Esophagus muscularis mucosa (tissue), 4 donors: ENCODE results near the gene CRYBB1. TPM values are rescaled to one million over a fixed set of nuclear protein-coding genes. Genes with fewer than 3 reads are reported as not detected.

Experiments
- DNase-seq: peaks from one replicate; pipeline ENCODE4 v3.0.0-alpha.2; 2017; ENCODE audit errors: extremely low spot score
- H3K27ac ChIP-seq, 4 donors: fragments of 200-600 bp; sonication (generic); replicated peaks in 1 of 4; 1 replicate in 3 of 4; 2 replicates in 1 of 4; pipeline ENCODE4 v1.5.1; 2016 to 2019; ENCODE audit warnings: mild to moderate bottlenecking in 1 of 4
- H3K27me3 ChIP-seq, 4 donors: fragments of 200-600 bp; sonication (generic); one replicate each; pipeline versions ENCODE4 v1.5.1 to v1.6.0; 2016 to 2019
- H3K36me3 ChIP-seq, 4 donors: fragments of 200-600 bp; sonication (generic); one replicate each; pipeline ENCODE4 v1.5.1; 2016 to 2019
- H3K4me1 ChIP-seq, 4 donors: fragments of 200-600 bp; sonication (generic); one replicate each; pipeline ENCODE4 v1.5.1; 2016 to 2019
- H3K4me3 ChIP-seq, 4 donors: fragments of 200-600 bp; sonication (generic); 1 replicate in 2 of 4; 2 replicates in 2 of 4; pipeline ENCODE4 v1.5.1; 2016 to 2019; ENCODE audit warnings: mild to moderate bottlenecking in 4 of 4, moderate library complexity in 1 of 4
- H3K9me3 ChIP-seq, 4 donors: fragments of 200-600 bp; sonication (generic); 1 replicate in 3 of 4; 2 replicates in 1 of 4; pipeline ENCODE4 v1.5.1; 2016 to 2019
- EP300 ChIP-seq: sonication (generic); formaldehyde crosslinking; IDR thresholded peaks from one replicate; pipeline ENCODE4 v1.6.1; 2017; ENCODE audit warnings: antibody characterized with exemption
- POLR2A ChIP-seq: fragments of 450-650 bp; IDR thresholded peaks from one replicate; pipeline ENCODE4 v1.6.1; 2017; ENCODE audit warnings: antibody characterized with exemption, moderate library complexity, mild to moderate bottlenecking, low read depth
- POLR2AphosphoS5 ChIP-seq, 2 donors: sonication (generic); formaldehyde crosslinking; IDR thresholded peaks; one replicate each; pipeline ENCODE4 v1.6.1; 2017; ENCODE audit warnings: antibody characterized with exemption in 2 of 2
- WGBS: methylation state at CpG from one replicate; pipeline ENCODE4 v1.1.5; 2018; 5-methylcytosine and 5-hydroxymethylcytosine counted together
- intact Hi-C: fragments of 100-400 bp; cut with DNase I; formaldehyde crosslinking; loops from one replicate; pipeline ENCODE4 v1.15.1; 2023
- total RNA-seq, 4 donors: library from RNA; depleted of rRNA; stranded (reverse); fragments of >200 nt; gene quantifications; one replicate each; pipeline versions ENCODE4 v1.1.0 to v1.2.1, GENCODE V29; 2016
- TF ChIP-seq, protein P1 (sequence below), 3 experiments: fragments of 200-600 bp in 2 of 3; fragments of 450-650 bp in 1 of 3; sonication (generic) in 2 of 3; IDR thresholded peaks; one replicate each; pipeline ENCODE4 v1.5.1; 2017 to 2019; ENCODE audit warnings: antibody characterized with exemption in 3 of 3, mild to moderate bottlenecking in 2 of 3, moderate library complexity in 1 of 3

Gene CRYBB1
- total RNA-seq, 4 donors from 2014 or later, result 0.33 to 0.86 (median 0.83) TPM; not detected in 1

DNA sequence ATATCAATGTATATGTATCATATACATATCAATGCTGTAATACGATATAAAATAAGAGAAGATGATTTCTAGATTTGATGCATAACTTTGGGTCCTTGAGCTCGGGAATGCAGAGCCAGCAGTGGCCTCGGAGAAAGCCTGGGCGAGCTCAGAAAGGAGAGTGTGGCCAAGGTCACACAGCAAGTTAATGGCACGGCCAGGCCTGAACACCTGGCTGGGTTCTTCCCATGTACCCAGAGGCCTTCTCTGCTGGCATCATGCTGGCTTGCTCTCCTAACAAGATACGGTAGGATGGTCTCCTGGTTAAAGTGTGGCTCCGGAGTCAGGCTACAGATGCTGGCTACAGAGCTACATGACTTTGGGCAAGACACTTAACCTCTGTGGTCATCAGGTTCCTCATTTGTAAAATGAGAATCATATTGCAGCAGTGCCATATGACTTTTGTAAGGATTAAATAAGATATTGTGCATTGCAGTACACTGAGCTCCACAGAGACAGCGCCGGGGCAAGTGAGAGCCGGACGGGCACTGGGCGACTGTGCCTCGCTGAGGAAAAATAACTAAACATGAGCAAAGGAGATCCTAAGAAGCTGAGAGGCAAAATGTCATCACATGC is 57.8 kb downstream of the CRYBB1 start:
- peaks cover 0 to 7% (median 3%) of the 10 kb centered on the region in 4 donors for H3K36me3 ChIP-seq
- DNase-seq, result no peak
- no peak overlapping the region for H3K27ac ChIP-seq
- intact Hi-C loops, result no loop called here
- TF ChIP-seq POLR2A, result no peak
- no peak for TF ChIP-seq POLR2AphosphoS5 (IDR thresholded peaks at IDR 0.05)
- TF ChIP-seq, protein P1, sequence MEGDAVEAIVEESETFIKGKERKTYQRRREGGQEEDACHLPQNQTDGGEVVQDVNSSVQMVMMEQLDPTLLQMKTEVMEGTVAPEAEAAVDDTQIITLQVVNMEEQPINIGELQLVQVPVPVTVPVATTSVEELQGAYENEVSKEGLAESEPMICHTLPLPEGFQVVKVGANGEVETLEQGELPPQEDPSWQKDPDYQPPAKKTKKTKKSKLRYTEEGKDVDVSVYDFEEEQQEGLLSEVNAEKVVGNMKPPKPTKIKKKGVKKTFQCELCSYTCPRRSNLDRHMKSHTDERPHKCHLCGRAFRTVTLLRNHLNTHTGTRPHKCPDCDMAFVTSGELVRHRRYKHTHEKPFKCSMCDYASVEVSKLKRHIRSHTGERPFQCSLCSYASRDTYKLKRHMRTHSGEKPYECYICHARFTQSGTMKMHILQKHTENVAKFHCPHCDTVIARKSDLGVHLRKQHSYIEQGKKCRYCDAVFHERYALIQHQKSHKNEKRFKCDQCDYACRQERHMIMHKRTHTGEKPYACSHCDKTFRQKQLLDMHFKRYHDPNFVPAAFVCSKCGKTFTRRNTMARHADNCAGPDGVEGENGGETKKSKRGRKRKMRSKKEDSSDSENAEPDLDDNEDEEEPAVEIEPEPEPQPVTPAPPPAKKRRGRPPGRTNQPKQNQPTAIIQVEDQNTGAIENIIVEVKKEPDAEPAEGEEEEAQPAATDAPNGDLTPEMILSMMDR (IDR thresholded peaks at IDR 0.05), result no peak
- no peak for TF ChIP-seq EP300
- H3K27me3 ChIP-seq, result no peaks in the 10 kb centered on the region
- H3K9me3 ChIP-seq, result no peaks in the 10 kb centered on the region
- H3K4me3 ChIP-seq, result no peak overlapping the region
- 91% methylated on average over 12 of the region's 13 CpGs for WGBS
- peaks cover 0 to 13% (median 1%) of the 10 kb centered on the region in 4 donors for H3K4me1 ChIP-seq

DNA sequence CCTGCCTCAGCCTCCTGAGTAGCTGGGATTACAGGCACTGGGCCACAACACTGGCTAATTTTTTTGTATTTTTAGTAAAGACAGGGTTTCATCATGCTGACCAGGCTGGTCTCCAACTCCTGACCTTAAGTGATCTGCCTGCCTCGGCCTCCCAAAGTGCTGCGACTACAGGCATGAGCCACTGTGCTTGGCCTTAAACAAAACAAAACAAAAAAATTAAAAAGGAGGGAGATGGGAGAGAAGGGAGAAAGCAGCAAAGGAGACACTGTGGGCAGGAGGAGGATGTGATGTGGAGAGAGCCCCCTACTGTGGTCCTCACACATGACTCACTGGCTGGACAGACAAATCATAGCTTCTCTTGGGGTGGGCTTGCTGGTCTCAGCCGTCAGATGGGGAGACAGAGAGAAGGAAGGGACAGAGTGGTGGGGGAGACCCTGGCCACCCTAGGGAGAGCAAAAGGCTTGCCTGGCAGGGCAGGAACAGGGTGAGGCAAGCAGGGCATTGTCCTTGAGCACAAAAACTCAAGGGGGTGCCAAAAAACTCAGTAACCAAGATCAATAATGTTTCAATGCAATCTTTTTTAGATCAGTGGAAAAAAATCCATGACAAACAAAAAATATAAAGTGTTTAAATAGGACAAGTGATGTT is 59.5 kb downstream of the CRYBB1 start:
- Histone ChIP-seq H3K27ac (no peak overlapping the region), H3K9me3 (no peaks in the 10 kb centered on the region), H3K36me3 (no peaks in the 10 kb centered on the region), H3K4me3 (no peak overlapping the region), H3K4me1 (peaks cover 0 to 20% (median 1%) of the 10 kb centered on the region in 4 donors), H3K27me3 (no peaks in the 10 kb centered on the region)
- TF ChIP-seq POLR2AphosphoS5 (IDR thresholded peaks at IDR 0.05) (no peak), EP300 (no peak), POLR2A (no peak)
- TF ChIP-seq, protein P1 (IDR thresholded peaks at IDR 0.05), result no peak
- intact Hi-C loops, result no loop called here
- DNase-seq, result no peak
- 83% methylated on average over 3 of the region's 3 CpGs for WGBS

DNA sequence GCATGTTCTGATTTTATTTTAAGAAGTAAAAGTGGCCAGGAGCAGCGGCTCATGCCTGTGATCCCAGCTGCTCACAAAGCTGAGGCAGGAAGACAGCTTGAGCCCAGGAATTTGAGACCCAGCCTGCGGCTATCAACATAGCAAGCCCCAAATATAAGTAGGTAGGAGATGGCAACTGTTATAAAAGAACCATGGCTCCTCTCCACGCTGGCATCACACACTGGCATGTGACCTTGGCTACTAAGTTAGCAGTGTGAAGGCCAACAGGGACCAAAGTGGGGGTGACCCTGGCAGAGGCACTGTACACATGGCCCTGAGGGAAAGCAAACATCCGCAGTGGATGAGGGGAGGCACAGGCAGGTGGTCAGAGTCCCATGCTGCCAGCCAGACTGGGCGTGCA is 60.9 kb downstream of the CRYBB1 start:
- intact Hi-C loops, result no loop called here
- DNase-seq, result no peak
- Histone ChIP-seq H3K4me3 (no peak overlapping the region), H3K27ac (no peak overlapping the region), H3K9me3 (no peaks in the 10 kb centered on the region), H3K36me3 (no peaks in the 10 kb centered on the region), H3K4me1 (peaks cover 0 to 13% (median 1%) of the 10 kb centered on the region in 4 donors), H3K27me3 (no peaks in the 10 kb centered on the region)
- 97% methylated on average over 5 of the region's 5 CpGs for WGBS
- no peak for TF ChIP-seq EP300
- TF ChIP-seq, protein P1 (IDR thresholded peaks at IDR 0.05), result no peak
- TF ChIP-seq POLR2A, result no peak
- no peak for TF ChIP-seq POLR2AphosphoS5 (IDR thresholded peaks at IDR 0.05)

DNA sequence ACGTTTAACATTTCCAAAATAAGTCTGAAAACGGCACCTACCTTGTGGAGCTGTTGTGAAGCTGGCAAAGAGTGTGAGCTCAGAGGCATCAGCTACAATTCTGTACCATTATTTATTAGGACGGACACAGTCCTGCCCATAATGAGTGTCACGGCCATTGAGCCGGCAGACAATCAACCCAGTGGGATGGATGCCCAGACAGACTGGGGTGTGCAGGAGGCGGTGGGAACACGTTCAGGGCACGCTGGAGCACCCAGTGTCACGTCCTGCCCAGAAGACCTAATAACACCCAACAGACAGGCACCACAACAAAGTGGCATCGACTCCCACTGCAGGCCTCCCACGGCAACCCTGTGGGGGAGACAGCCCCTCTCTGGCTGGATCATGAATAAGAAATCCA is 62.3 kb downstream of the CRYBB1 start:
- Histone ChIP-seq H3K27ac (no peak overlapping the region), H3K27me3 (no peaks in the 10 kb centered on the region), H3K4me3 (no peak overlapping the region), H3K36me3 (no peaks in the 10 kb centered on the region), H3K9me3 (no peaks in the 10 kb centered on the region), H3K4me1 (peaks cover 0 to 17% (median 3%) of the 10 kb centered on the region in 4 donors)
- DNase-seq, result no peak
- no peak for TF ChIP-seq EP300
- no peak for TF ChIP-seq POLR2AphosphoS5 (IDR thresholded peaks at IDR 0.05)
- no peak for TF ChIP-seq POLR2A
- TF ChIP-seq, protein P1 (IDR thresholded peaks at IDR 0.05), result no peak
- intact Hi-C loops, result no loop called here
- 87% methylated on average over 11 of the region's 11 CpGs for WGBS
